DND-41 (cell line): ENCODE measurements around the gene ZDHHC11B.

Experiments
- ATAC-seq: fragments of 200-7000 bp; cut with Tn5 transposase; 3 replicates; pipeline ENCODE4 v1.9.1; 2021; ENCODE audit warnings: low read depth; ENCODE audit not compliant: insufficient read depth
- DNase-seq: peaks from one replicate; pipeline ENCODE4 v3.0.0-alpha.2; 2020
- H2AFZ ChIP-seq: 2 replicates; pipeline ENCODE4 v1.6.0; 2012; ENCODE audit warnings: low read depth, low read length
- H3K27ac ChIP-seq: 2 replicates; pipeline ENCODE4 v1.5.1; 2012; ENCODE audit warnings: low read length, inconsistent platforms
- H3K27me3 ChIP-seq: fragments of 200-600 bp; sonication (generic); 2 replicates; pipeline ENCODE4 v1.6.0; 2012; ENCODE audit warnings: low read length, mild to moderate bottlenecking, inconsistent platforms; ENCODE audit not compliant: insufficient read depth, poor library complexity
- H3K36me3 ChIP-seq: 2 replicates; pipeline ENCODE4 v1.5.1; 2012; ENCODE audit warnings: low read length, inconsistent platforms; ENCODE audit not compliant: insufficient read depth
- H3K4me1 ChIP-seq: 2 replicates; pipeline ENCODE4 v1.5.1; 2012; ENCODE audit warnings: mild to moderate bottlenecking, low read length; ENCODE audit not compliant: insufficient read depth
- H3K4me2 ChIP-seq: 2 replicates; pipeline ENCODE4 v1.6.0; 2012; ENCODE audit warnings: mild to moderate bottlenecking, moderate library complexity, low read length, inconsistent platforms; ENCODE audit not compliant: insufficient read depth
- H3K4me3 ChIP-seq, 2 experiments: fragments of 200-600 bp in 1 of 2; shearing (Covaris generic) in 1 of 2; 2 replicates each; pipeline ENCODE4 v1.5.1; 2012 to 2016; ENCODE audit warnings: inconsistent platforms in 2 of 2, low read length in 2 of 2, mild to moderate bottlenecking in 2 of 2, low read depth in 1 of 2, moderate library complexity in 1 of 2
- H3K79me2 ChIP-seq: 2 replicates; pipeline ENCODE4 v1.6.0; 2012; ENCODE audit warnings: low read length, inconsistent platforms; ENCODE audit not compliant: insufficient read depth
- H3K9ac ChIP-seq: 2 replicates; pipeline ENCODE4 v1.6.0; 2012; ENCODE audit warnings: low read depth, mild to moderate bottlenecking, inconsistent platforms, low read length, moderate library complexity
- H3K9me3 ChIP-seq: 2 replicates; pipeline ENCODE4 v1.5.1; 2012; ENCODE audit warnings: low read length, moderate library complexity, mild to moderate bottlenecking, inconsistent platforms; ENCODE audit not compliant: insufficient read depth, severe bottlenecking
- H4K20me1 ChIP-seq: 2 replicates; pipeline ENCODE4 v1.6.0; 2012; ENCODE audit warnings: low read length; ENCODE audit not compliant: insufficient read depth
- EZH2 ChIP-seq: IDR thresholded peaks from 3 replicates; pipeline ENCODE4 v1.6.1; 2012; ENCODE audit warnings: borderline replicate concordance, low read depth, mild to moderate bottlenecking, moderate library complexity, low read length, inconsistent platforms; ENCODE audit not compliant: severe bottlenecking
- TF ChIP-seq, protein P1 (sequence below): IDR thresholded peaks from 2 replicates; pipeline ENCODE4 v1.5.1; 2012; ENCODE audit warnings: borderline replicate concordance, low read length, moderate library complexity, mild to moderate bottlenecking; ENCODE audit not compliant: poor library complexity, severe bottlenecking; ENCODE audit errors: extremely low read depth

Gene ZDHHC11B

GRCh38 chr5:757931-758697 lies 26.4 kb downstream of the ZDHHC11B start:
- Histone ChIP-seq H4K20me1 (peaks cover 11% of the 10 kb centered on the region; the same call in 1 of the 2 replicates), H3K4me2 (no peak overlapping the region)

DNA sequence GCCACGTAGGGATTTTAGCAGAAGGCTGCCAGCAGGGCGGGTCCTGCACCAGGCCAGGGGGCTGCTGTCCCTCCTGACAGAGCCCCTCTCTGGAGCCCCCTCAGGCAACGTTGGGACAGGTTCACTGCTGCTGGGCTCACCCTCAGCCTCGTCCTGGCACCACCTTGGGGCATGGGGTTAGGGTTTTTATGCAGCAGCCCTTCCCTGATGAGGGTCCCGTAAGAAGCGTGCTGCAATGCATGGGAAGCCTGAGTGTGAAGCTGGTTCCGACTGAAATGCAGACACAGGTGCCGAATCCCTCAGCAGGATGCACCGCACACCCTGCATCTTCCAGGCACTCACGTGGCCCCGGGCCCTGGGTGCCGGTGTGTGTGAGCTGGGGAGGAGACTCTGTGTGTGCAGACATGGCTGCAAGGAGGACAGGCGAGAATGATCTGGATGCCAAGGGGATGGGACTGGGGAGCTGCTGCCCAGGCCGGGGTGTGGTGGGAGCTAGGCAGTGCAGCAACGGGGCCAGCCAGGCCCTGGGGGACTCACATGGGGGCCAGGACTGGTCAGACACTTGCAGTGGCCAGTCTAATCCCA lies 27.1 kb downstream of the ZDHHC11B start:
- Histone ChIP-seq H4K20me1 (peaks cover 11% of the 10 kb centered on the region; the same call in 1 of the 2 replicates), H3K4me3 (no peak overlapping the region), H3K27ac (no peak overlapping the region), H3K4me2 (no peak overlapping the region), H3K27me3 (no peaks in the 10 kb centered on the region), H3K36me3 (no peaks in the 10 kb centered on the region), H3K79me2 (no peaks in the 10 kb centered on the region), H3K9me3 (no peaks in the 10 kb centered on the region), H3K9ac (no peak overlapping the region), H3K4me1 (no peaks in the 10 kb centered on the region), H2AFZ (no peak overlapping the region)
- DNase-seq, result peak; percentile 4
- no peak for TF ChIP-seq EZH2
- TF ChIP-seq, protein P1, sequence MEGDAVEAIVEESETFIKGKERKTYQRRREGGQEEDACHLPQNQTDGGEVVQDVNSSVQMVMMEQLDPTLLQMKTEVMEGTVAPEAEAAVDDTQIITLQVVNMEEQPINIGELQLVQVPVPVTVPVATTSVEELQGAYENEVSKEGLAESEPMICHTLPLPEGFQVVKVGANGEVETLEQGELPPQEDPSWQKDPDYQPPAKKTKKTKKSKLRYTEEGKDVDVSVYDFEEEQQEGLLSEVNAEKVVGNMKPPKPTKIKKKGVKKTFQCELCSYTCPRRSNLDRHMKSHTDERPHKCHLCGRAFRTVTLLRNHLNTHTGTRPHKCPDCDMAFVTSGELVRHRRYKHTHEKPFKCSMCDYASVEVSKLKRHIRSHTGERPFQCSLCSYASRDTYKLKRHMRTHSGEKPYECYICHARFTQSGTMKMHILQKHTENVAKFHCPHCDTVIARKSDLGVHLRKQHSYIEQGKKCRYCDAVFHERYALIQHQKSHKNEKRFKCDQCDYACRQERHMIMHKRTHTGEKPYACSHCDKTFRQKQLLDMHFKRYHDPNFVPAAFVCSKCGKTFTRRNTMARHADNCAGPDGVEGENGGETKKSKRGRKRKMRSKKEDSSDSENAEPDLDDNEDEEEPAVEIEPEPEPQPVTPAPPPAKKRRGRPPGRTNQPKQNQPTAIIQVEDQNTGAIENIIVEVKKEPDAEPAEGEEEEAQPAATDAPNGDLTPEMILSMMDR, result no peak
- ATAC-seq, result no peak

More at GRCh38 chr5:757931-758697, 26.4 kb downstream of the ZDHHC11B start:
- no peak for ATAC-seq
- Histone ChIP-seq H3K36me3 (no peaks in the 10 kb centered on the region), H2AFZ (no peak overlapping the region), H3K4me1 (no peaks in the 10 kb centered on the region), H3K9me3 (no peaks in the 10 kb centered on the region), H3K9ac (no peak overlapping the region), H3K27me3 (no peaks in the 10 kb centered on the region), H3K27ac (no peak overlapping the region), H3K4me3 (no peak overlapping the region), H3K79me2 (no peaks in the 10 kb centered on the region)
- DNase-seq, result peak; percentile 4
- TF ChIP-seq, protein P1, result no peak
- TF ChIP-seq EZH2, result no peak

DNA sequence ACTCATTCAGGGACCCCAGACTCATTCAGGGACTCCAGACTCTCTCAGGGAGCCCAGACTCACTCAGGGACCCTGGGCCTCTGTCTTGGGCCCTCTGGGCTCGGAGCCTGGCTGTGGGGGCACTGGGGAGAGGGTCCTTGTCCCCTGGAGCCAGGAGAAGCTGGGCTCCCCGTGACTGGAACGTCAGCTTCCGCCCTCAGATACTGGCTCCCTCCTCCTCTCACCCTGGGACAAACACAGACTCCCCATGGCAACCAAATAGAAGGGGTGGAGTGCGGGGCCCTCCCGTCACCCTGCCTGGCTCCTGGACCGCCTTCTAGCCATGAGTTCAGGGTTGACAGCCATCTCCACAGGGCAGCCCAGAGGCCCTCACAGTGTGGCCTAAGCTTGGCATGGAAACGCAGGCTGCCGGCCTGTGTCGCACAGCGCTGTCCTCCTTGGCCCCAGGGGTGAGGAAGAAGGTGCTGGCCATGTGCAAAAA lies 27.6 kb downstream of the ZDHHC11B start:
- H3K4me2 ChIP-seq, result no peak overlapping the region
- H3K36me3 ChIP-seq, result no peaks in the 10 kb centered on the region
- no peak overlapping the region for H2AFZ ChIP-seq
- H3K4me3 ChIP-seq, result no peak overlapping the region
- H3K79me2 ChIP-seq, result no peaks in the 10 kb centered on the region
- no peaks in the 10 kb centered on the region for H3K4me1 ChIP-seq
- peak; percentile 2 for DNase-seq
- peaks cover 11% of the 10 kb centered on the region; the same call in 1 of the 2 replicates for H4K20me1 ChIP-seq
- H3K9ac ChIP-seq, result no peak overlapping the region
- no peak for TF ChIP-seq EZH2
- TF ChIP-seq, protein P1, result no peak
- H3K27ac ChIP-seq, result no peak overlapping the region
- no peak for ATAC-seq
- H3K9me3 ChIP-seq, result no peaks in the 10 kb centered on the region
- H3K27me3 ChIP-seq, result no peaks in the 10 kb centered on the region
